ENCODE data around the gene VWA5B2.

The VWA5B2 gene

DNA sequence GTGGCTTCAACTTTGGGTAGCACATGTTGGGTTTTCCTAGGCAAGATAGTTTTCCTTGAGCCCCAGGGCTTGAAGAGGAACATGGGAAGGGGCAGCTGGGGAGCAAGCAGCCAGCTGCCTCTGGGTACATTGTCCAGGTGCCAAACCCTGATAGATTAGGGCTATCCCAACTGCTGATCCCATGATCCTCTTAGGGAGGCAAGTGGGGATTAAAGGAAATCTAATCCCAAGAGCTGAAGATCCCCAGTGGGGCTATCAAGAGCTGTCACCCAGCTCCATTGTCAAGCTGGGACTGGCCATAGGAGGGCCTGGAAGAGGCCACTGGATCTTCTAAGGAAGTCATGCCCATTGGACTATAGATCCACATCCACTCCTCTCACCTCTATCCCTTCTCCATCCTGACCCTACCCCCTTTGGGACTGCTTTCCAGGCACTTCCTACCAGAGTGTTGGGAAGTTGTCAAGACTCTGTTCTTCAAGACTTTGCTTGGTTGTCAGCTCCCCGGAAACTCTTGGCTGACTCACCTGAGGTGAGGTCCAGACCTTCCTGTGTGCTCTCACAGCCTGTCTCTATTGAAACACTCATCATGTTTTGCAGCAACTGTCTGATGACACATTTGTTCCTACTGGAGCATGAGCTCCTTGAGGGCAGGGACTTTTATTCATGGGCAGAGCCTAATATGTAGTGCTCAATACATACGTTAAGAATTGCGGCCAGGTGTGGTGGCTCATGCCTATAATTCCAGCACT lies 26.1 kb downstream of the VWA5B2 start:
- no peak overlapping the region for H3K4me3 ChIP-seq (ENCODE audit: low read length)
- no peak for TF ChIP-seq CTCF (conservative IDR thresholded peaks at IDR 0.05; ENCODE audit: low read length)
- no peak for DNase-seq (ENCODE audit: low read depth)

DNA sequence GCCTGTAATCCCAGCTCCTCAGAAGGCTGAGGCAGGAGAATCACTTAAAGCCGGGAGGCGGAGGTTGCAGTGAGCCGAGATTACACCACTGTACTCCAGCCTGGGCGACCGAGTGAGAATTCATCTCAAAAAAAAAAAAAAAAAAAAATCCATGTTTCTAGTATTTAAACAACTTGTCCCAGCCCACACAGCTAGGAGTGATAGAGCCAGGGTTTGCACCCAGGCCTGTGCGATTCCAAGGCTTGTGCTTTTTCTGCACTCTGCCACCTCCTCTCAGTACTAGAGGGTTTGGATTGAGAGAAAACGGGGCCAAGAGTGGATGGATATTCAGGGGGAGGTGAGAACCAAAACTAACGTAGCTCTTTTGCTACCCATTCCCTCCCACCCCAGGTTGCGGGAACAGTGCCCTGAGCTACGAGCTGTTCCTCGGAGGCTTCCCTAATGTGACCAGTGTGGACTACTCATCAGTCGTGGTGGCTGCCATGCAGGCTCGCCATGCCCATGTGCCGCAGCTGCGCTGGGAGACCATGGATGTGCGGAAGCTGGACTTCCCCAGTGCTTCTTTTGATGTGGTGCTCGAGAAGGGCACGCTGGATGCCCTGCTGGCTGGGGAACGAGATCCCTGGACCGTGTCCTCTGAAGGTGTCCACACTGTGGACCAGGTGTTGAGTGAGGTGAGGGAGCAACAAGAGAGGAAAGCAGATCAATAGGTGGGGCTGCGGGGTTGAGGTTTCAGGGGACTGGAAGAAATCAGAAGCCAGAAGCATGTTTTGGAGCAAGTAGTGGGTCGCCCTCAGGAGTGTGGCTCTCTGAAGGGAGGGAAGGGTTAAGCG lies 27.9 kb downstream of the VWA5B2 start:
- no peak for TF ChIP-seq CTCF (conservative IDR thresholded peaks at IDR 0.05; ENCODE audit: low read length)
- DNase-seq (ENCODE audit: low read depth) = no peak
- no peak overlapping the region for H3K4me3 ChIP-seq (ENCODE audit: low read length)

- no peak for DNase-seq (ENCODE audit: low read depth)
- TF ChIP-seq CTCF (conservative IDR thresholded peaks at IDR 0.05; ENCODE audit: low read length) = no peak
- H3K4me3 ChIP-seq (ENCODE audit: low read length) = no peak overlapping the region
These were observed 29.5 kb downstream of the VWA5B2 start for GRCh38 chr3:184258926-184259325.

GRCh38 chr3:184259396-184259877 lies 30.1 kb downstream of the VWA5B2 start:
- no peak for TF ChIP-seq CTCF (conservative IDR thresholded peaks at IDR 0.05; ENCODE audit: low read length)
- H3K4me3 ChIP-seq (ENCODE audit: low read length) = no peak overlapping the region
- no peak for DNase-seq (ENCODE audit: low read depth)

DNA sequence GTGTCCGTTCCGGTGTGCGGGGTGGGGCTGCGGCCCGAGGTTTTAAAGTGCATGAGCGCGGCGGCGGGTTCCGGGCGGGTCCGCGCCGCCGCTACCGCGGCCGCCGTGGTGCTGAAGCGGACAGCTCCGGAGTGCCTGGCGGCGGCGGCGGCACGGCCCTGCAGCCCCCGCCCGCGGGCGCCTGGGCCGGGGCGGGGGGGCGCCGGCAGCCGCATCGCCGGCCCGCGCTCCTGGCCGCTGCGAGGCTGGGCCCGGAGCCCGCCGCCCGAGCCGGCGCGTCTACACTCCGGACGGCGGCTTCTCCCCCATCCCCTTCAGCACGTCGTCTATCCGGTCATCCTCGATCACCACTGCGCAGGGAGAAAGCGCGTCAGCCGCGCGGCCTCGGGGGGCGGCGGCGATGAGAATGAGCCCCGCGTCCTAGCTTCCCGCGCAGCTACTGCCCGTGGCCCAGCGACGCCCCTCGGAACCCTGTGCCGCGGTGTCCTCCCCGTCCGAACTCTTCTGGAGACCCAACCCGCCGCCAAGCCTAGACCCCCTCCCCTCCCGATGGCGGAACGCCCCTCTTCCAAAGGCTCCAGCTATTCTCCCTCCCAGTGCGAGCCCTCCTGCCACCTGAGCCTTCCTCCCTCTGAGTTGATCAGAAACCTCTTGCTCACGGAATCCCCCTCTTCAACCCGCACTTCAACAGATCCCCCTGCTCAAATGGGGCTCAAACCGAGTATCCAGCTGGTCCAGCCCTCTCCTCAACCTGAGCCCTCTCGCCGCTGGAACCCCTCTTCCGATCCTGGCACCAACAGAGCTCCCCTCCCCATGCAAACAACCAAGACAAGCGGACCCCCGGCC lies 30.7 kb downstream of the VWA5B2 start:
- TF ChIP-seq CTCF (conservative IDR thresholded peaks at IDR 0.05; ENCODE audit: low read length) = no peak
- H3K4me3 ChIP-seq (ENCODE audit: low read length) = peak overlapping the region; percentile 46
- DNase-seq (ENCODE audit: low read depth) = no peak

GRCh38 chr3:184260724-184261269 lies 31.4 kb downstream of the VWA5B2 start:
- TF ChIP-seq CTCF (conservative IDR thresholded peaks at IDR 0.05; ENCODE audit: low read length) = no peak
- H3K4me3 ChIP-seq (ENCODE audit: low read length) = peak overlapping the region; percentile 46
- DNase-seq (ENCODE audit: low read depth) = no peak
